ENCODE results near the gene NCF1. TPM values are rescaled to one million over a fixed set of nuclear protein-coding genes. Genes with fewer than 3 reads are reported as not detected.
"Not testable (repeated sequence)": the region's sequence is repeated elsewhere in the genome, so short reads cannot be mapped to it uniquely, and the experiment has no call there.

The NCF1 gene
- total RNA-seq, 1 experiment from 2014 or later: 218 TPM

- not testable (repeated sequence) for DNase-seq; H3K27ac ChIP-seq (ENCODE audit: low read length); H3K4me2 ChIP-seq (ENCODE audit: low read depth, low read length, poor library complexity, severe bottlenecking); H2AFZ ChIP-seq (ENCODE audit: low read length); H3K4me1 ChIP-seq (ENCODE audit: low read length); H4K20me1 ChIP-seq (ENCODE audit: insufficient read depth, low read depth, low read length); H3K4me3 ChIP-seq (ENCODE audit: low read length); H3K36me3 ChIP-seq (ENCODE audit: insufficient read depth, low read length); H3K9me2 ChIP-seq (replicated peaks; ENCODE audit: insufficient read depth, low read length); H3K9me3 ChIP-seq (ENCODE audit: low read length); H3K27me3 ChIP-seq (ENCODE audit: low read length); H3K9ac ChIP-seq (ENCODE audit: low read length); H3K79me2 ChIP-seq (ENCODE audit: low read length)
Observed at GRCh38 chr7:74798644-74799043, 24.8 kb downstream of the NCF1 start.

DNA sequence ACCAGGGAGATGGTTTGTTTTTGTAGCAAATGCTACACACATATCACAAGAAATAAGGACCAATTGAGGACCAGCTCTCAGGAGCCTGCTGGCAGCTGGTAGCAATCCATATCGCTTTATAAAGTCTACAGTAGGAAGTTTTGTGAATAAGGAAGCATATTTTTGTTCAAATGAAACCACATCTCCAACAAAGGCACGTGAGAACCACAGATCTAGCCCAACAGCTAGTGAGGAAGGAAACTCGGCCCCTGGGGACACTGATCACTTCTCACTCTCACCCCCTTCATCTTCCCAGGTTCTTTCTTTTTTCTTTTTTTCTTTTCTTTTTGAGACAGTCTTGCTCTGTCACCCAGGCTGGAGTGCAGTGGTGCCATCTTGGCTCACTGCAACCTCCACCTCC, 42.1 kb downstream of the NCF1 start:
- H3K36me3 ChIP-seq (ENCODE audit: insufficient read depth, low read length); H3K9me3 ChIP-seq (ENCODE audit: low read length); H3K4me2 ChIP-seq (ENCODE audit: low read depth, low read length, poor library complexity, severe bottlenecking); H4K20me1 ChIP-seq (ENCODE audit: insufficient read depth, low read depth, low read length); DNase-seq; H3K27me3 ChIP-seq (ENCODE audit: low read length); H3K27ac ChIP-seq (ENCODE audit: low read length); H3K9me2 ChIP-seq (replicated peaks; ENCODE audit: insufficient read depth, low read length); H3K9ac ChIP-seq (ENCODE audit: low read length); H3K79me2 ChIP-seq (ENCODE audit: low read length); H3K4me1 ChIP-seq (ENCODE audit: low read length); H3K4me3 ChIP-seq (ENCODE audit: low read length); H2AFZ ChIP-seq (ENCODE audit: low read length): not testable (repeated sequence)

DNA sequence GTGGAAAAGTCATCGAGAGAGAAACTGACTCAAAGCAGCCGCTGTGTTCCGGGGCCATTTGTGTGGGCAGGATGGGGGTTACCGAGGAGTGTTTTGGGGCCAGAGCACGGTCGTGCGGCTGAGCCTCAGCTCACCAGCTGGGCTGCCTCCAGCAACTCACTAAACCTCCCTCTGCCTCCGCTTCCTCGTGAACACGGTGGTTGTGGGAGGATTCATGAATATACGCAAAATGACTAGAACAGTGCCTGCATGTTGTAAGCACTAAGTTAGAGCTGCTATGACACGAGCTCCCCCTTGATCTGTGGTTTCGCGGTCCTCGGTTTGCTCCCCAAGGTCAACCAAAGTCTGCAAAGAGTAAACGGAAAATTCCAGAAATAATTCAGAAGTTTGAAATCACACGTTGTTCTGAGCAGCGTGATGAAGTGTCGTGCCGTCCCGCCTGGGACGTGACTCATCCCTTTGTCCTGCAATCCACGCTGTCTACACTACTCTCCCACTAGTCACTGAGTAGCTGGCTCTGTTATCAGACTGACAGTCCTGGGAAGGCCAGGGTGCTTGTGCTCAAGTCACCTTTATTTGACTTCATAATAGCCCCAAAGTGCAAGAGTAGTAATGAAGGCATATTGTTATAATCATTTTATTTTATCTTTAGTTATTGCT, 46.5 kb downstream of the NCF1 start:
- not testable (repeated sequence) for H3K27ac ChIP-seq (ENCODE audit: low read length); H2AFZ ChIP-seq (ENCODE audit: low read length); H3K4me3 ChIP-seq (ENCODE audit: low read length); H3K9ac ChIP-seq (ENCODE audit: low read length); H3K4me1 ChIP-seq (ENCODE audit: low read length); H3K4me2 ChIP-seq (ENCODE audit: low read depth, low read length, poor library complexity, severe bottlenecking); H3K79me2 ChIP-seq (ENCODE audit: low read length); H3K36me3 ChIP-seq (ENCODE audit: insufficient read depth, low read length); H4K20me1 ChIP-seq (ENCODE audit: insufficient read depth, low read depth, low read length); DNase-seq; H3K9me3 ChIP-seq (ENCODE audit: low read length); H3K9me2 ChIP-seq (replicated peaks; ENCODE audit: insufficient read depth, low read length); H3K27me3 ChIP-seq (ENCODE audit: low read length)

- H3K4me1 ChIP-seq (ENCODE audit: low read length); H3K9me2 ChIP-seq (replicated peaks; ENCODE audit: insufficient read depth, low read length); H3K9me3 ChIP-seq (ENCODE audit: low read length); H3K79me2 ChIP-seq (ENCODE audit: low read length); H4K20me1 ChIP-seq (ENCODE audit: insufficient read depth, low read depth, low read length); H2AFZ ChIP-seq (ENCODE audit: low read length); H3K4me2 ChIP-seq (ENCODE audit: low read depth, low read length, poor library complexity, severe bottlenecking); H3K27me3 ChIP-seq (ENCODE audit: low read length); H3K27ac ChIP-seq (ENCODE audit: low read length); H3K36me3 ChIP-seq (ENCODE audit: insufficient read depth, low read length); H3K4me3 ChIP-seq (ENCODE audit: low read length); H3K9ac ChIP-seq (ENCODE audit: low read length); DNase-seq: not testable (repeated sequence)
Observed at GRCh38 chr7:74821259-74821658, 47.4 kb downstream of the NCF1 start.

DNA sequence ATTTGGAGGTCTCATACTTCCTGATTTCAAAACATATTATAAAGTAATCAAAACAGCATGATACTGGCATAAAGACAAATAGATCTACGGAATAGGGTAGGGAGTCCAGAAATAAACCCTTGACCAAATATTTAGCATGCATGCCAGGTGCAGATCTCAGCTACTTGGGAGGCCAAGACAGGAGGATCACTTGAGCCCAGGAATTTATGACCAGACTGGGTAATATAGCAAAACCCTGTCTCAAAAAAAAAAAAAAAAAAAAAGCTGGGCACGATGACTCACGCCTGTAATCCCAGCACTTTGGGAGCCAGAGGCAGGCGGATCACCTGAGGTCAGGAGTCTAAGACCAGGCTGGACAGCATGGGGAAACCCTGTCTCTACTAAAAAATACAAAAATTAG, 56.1 kb downstream of the NCF1 start:
- not testable (repeated sequence) for H3K27me3 ChIP-seq (ENCODE audit: low read length); H3K9ac ChIP-seq (ENCODE audit: low read length); H3K27ac ChIP-seq (ENCODE audit: low read length); H3K36me3 ChIP-seq (ENCODE audit: insufficient read depth, low read length); H3K79me2 ChIP-seq (ENCODE audit: low read length); H3K4me3 ChIP-seq (ENCODE audit: low read length); H2AFZ ChIP-seq (ENCODE audit: low read length); H3K4me1 ChIP-seq (ENCODE audit: low read length); DNase-seq; H3K9me2 ChIP-seq (replicated peaks; ENCODE audit: insufficient read depth, low read length); H4K20me1 ChIP-seq (ENCODE audit: insufficient read depth, low read depth, low read length); H3K9me3 ChIP-seq (ENCODE audit: low read length); H3K4me2 ChIP-seq (ENCODE audit: low read depth, low read length, poor library complexity, severe bottlenecking)

DNA sequence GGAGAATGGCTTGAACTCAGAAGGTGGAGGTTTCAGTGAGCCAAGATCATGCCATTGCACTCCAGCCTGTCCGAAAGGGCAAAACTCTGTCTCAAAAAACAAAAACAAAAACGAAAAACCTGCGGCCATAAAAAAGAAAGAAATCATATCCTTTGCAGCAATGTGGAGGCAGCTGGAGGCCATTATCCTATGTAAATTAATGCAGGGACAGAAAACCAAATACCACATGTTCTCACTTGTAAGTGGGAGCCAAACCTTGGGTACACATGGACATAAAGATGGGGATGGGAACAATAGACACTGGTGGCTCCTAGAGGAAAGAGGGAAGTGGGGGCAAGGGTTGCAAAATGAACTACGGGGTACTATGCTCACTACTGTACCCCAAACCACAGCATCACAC, 56.6 kb downstream of the NCF1 start:
- H3K27ac ChIP-seq (ENCODE audit: low read length); H4K20me1 ChIP-seq (ENCODE audit: insufficient read depth, low read depth, low read length); H2AFZ ChIP-seq (ENCODE audit: low read length); H3K27me3 ChIP-seq (ENCODE audit: low read length); H3K9ac ChIP-seq (ENCODE audit: low read length); DNase-seq; H3K9me2 ChIP-seq (replicated peaks; ENCODE audit: insufficient read depth, low read length); H3K36me3 ChIP-seq (ENCODE audit: insufficient read depth, low read length); H3K9me3 ChIP-seq (ENCODE audit: low read length); H3K4me1 ChIP-seq (ENCODE audit: low read length); H3K4me2 ChIP-seq (ENCODE audit: low read depth, low read length, poor library complexity, severe bottlenecking); H3K79me2 ChIP-seq (ENCODE audit: low read length); H3K4me3 ChIP-seq (ENCODE audit: low read length): not testable (repeated sequence)

Other genes starting within 250 kb of the NCF1 start
- gene GTF2I, start 116.3 kb upstream of the NCF1 start, total RNA-seq (2014; rRNA removed; shearing (Covaris generic); ENCODE audit: low replicate concordance): 130 and 176 TPM in 2 replicates
- 5.6 and 9.3 TPM in 2 replicates for gene GTF2IRD2, start 77.6 kb downstream of the NCF1 start, total RNA-seq (2014; rRNA removed; shearing (Covaris generic); ENCODE audit: low replicate concordance)
- gene CASTOR2, start 190.7 kb downstream of the NCF1 start, total RNA-seq (2014; rRNA removed; shearing (Covaris generic); ENCODE audit: low replicate concordance): 0.30 and 3.5 TPM in 2 replicates

Data from Karpas-422 (cell line).